Memory B cell (primary cell): ENCODE data around the gene DAND5.

Experiments used
- ATAC-seq: fragments of 150-1000 bp; cut with Tn5 transposase; 2 replicates; pipeline ENCODE4 v1.10.0; 2021; ENCODE audit warnings: low read depth, mild to moderate bottlenecking, moderate library complexity
- DNase-seq, 2 donors: peaks; one replicate each; pipeline ENCODE4 v3.0.0; 2022; ENCODE audit warnings: low spot score in 2 of 2
- H3K27ac Mint-ChIP-seq: one replicate; pipeline ENCODE4 v1.8.0; 2022; ENCODE audit warnings: mild to moderate bottlenecking, moderate library complexity, mixed read lengths
- H3K27me3 Mint-ChIP-seq: one replicate; pipeline ENCODE4 v1.8.0; 2022; ENCODE audit warnings: mixed read lengths
- H3K36me3 Mint-ChIP-seq: one replicate; pipeline ENCODE4 v1.8.0; 2022; ENCODE audit warnings: mild to moderate bottlenecking, mixed read lengths
- H3K4me1 Mint-ChIP-seq: one replicate; pipeline ENCODE4 v1.8.0; 2022; ENCODE audit warnings: mixed read lengths
- H3K4me3 Mint-ChIP-seq: one replicate; pipeline ENCODE4 v1.8.0; 2022; ENCODE audit warnings: mild to moderate bottlenecking, moderate library complexity, mixed read lengths
- H3K9me3 Mint-ChIP-seq: one replicate; pipeline ENCODE4 v1.8.0; 2022; ENCODE audit warnings: mixed read lengths

DAND5 gene, protein sequence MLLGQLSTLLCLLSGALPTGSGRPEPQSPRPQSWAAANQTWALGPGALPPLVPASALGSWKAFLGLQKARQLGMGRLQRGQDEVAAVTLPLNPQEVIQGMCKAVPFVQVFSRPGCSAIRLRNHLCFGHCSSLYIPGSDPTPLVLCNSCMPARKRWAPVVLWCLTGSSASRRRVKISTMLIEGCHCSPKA

GRCh38 chr19:12969292-12969988, at the start of gene DAND5:
DAND5 (plus strand) TSS chr19:12969576; CDS start chr19:12969661, 85 bp downstream.
- ATAC-seq (no peak), DNase-seq (no peak)
- Mint-ChIP-seq H3K27ac (no peak within 1 kb of the TSS), H3K9me3 (no peaks in the 10 kb centered on the region), H3K4me3 (no peak within 1 kb of the TSS), H3K4me1 (peaks cover 7% of the 10 kb centered on the region), H3K36me3 (no peaks in the 10 kb centered on the region), H3K27me3 (peaks cover 2% of the 10 kb centered on the region)

GRCh38 chr19:12921047-12921446, 48.3 kb upstream of the DAND5 start:
- DNase-seq (no peak), ATAC-seq (no peak)
- peaks cover 5% of the 10 kb centered on the region for H3K4me1 Mint-ChIP-seq
- H3K4me3 Mint-ChIP-seq, result no peak overlapping the region
- peaks cover 11% of the 10 kb centered on the region for H3K36me3 Mint-ChIP-seq
- peaks cover 2% of the 10 kb centered on the region for H3K27me3 Mint-ChIP-seq
- H3K9me3 Mint-ChIP-seq, result no peaks in the 10 kb centered on the region
- no peak overlapping the region for H3K27ac Mint-ChIP-seq

DNA sequence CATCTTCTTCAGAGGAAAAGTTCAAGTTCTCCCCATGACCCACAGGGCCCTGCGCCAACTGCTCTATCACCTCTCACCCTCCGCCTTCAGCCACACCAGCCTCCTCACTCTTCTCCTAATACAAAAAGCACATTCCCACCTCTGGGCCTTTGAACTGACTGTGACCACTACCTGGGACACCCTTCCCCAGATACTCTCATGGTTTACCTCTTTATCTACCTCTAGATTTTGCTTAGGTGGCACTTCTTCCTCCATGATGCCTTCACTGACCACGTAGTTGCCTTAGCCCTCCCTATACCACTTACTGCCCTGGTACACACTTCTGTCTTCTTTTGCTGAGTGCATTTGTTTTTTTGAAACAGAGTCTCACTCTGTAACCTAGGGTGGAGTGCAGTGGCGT, 46.4 kb upstream of the DAND5 start:
- H3K27ac Mint-ChIP-seq, result no peak overlapping the region
- H3K4me1 Mint-ChIP-seq, result peaks cover 5% of the 10 kb centered on the region
- ATAC-seq (no peak), DNase-seq (no peak)
- H3K27me3 Mint-ChIP-seq, result no peaks in the 10 kb centered on the region
- H3K36me3 Mint-ChIP-seq, result peaks cover 18% of the 10 kb centered on the region
- H3K9me3 Mint-ChIP-seq, result no peaks in the 10 kb centered on the region
- no peak overlapping the region for H3K4me3 Mint-ChIP-seq

DNA sequence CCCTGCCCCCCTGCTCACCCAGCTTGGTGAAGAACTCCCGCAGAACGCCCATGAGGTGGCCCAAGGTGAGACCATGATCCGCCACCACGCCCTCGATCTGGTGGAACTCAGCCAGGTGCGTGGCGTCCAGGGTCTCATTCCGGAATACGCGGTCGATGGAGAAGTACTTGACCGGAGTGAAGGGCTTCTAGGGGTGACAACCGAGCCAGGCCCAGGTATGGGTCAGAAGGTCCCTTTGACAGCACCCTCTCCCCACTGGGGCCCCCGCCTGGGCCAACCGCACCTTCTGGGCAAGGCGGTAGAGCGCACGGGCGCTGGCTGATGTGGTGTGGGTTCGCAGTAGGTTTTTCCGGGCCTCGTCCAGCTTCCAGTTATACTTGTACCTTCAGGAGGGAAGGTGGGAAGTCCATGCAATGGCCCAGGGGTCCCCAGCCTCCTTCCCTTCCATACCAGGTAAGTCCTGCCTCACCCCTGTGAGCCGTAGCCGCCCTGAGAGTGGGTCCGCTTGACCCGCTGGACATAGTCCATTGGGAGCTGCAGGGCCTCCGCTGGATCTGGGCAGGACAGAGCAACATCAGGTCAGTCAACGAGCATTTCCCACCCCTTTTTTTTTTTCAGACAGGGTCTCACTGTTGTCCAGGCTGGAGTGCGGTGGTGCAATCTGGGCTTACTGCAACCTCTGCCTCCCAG, 44.6 kb upstream of the DAND5 start:
- H3K36me3 Mint-ChIP-seq, result peaks cover 25% of the 10 kb centered on the region
- no peaks in the 10 kb centered on the region for H3K4me1 Mint-ChIP-seq
- no peaks in the 10 kb centered on the region for H3K9me3 Mint-ChIP-seq
- H3K27ac Mint-ChIP-seq, result no peak overlapping the region
- DNase-seq (no peak), ATAC-seq (no peak)
- no peak overlapping the region for H3K4me3 Mint-ChIP-seq
- H3K27me3 Mint-ChIP-seq, result no peaks in the 10 kb centered on the region

GRCh38 chr19:12930002-12930645, 39.3 kb upstream of the DAND5 start:
- DNase-seq (no peak), ATAC-seq (no peak)
- Mint-ChIP-seq H3K27ac (no peak overlapping the region), H3K27me3 (no peaks in the 10 kb centered on the region), H3K4me1 (peaks cover 16% of the 10 kb centered on the region), H3K4me3 (no peak overlapping the region), H3K36me3 (peaks cover 16% of the 10 kb centered on the region), H3K9me3 (no peaks in the 10 kb centered on the region)

DNA sequence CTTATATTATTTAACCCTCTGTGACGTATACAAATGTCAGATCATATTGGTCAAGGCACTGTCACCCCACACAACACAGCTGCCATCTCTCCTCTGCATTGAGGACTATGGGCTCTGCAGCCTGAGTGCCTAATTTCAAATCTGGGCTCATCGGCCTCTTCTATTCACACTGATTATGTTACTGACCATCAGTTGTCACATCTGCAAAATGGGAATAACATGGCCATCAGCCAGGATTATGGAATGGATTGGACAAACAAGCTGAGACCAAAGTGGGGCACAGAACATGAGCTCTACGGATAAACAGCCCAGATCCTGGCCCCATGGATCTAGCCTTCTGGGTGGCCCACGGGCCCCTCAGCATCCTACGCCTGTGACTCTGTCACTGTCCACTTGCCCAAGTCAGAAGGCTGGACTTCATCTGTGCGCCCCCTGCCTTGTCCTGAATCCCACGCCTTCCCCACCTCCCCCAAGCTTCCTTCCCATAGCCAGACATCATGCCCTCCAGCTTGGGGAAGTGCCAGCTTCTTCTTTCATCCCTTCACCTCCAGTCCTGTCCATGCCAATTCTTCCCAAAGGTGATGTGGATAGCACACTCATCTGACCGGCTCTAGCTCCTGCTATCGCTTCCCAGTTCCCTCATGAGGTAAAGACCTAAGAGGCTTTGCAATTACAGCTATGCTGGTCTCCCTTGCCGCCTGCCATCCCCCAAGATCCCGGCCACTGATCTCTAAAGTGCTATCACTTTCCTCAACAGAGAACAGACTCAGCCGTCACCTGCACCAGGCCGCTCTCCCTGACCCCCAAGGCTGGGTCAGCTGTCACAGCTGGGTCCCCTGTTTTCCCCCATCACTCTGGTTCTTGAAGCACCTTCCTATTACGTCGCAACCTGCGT, 36.7 kb upstream of the DAND5 start:
- ATAC-seq, result no peak
- peaks cover 7% of the 10 kb centered on the region for H3K36me3 Mint-ChIP-seq
- peak overlapping the region; percentile 90 for H3K27ac Mint-ChIP-seq
- H3K9me3 Mint-ChIP-seq, result no peaks in the 10 kb centered on the region
- DNase-seq, result no peak
- peak overlapping the region; percentile 97 for H3K4me3 Mint-ChIP-seq
- H3K27me3 Mint-ChIP-seq, result no peaks in the 10 kb centered on the region
- H3K4me1 Mint-ChIP-seq, result peaks cover 25% of the 10 kb centered on the region

GRCh38 chr19:12933287-12934072, 35.9 kb upstream of the DAND5 start, which contains the start of gene FARSA:
FARSA (minus strand) TSS chr19:12933711; CDS start chr19:12933696, 15 bp downstream.
- peaks cover 28% of the 10 kb centered on the region for H3K4me1 Mint-ChIP-seq
- peak; percentile 72 to 75 for DNase-seq
- no peaks in the 10 kb centered on the region for H3K9me3 Mint-ChIP-seq
- peak within 1 kb of the TSS; percentile 90 for H3K27ac Mint-ChIP-seq
- H3K27me3 Mint-ChIP-seq, result no peaks in the 10 kb centered on the region
- peak within 1 kb of the TSS; percentile 97 for H3K4me3 Mint-ChIP-seq
- peaks cover 5% of the 10 kb centered on the region for H3K36me3 Mint-ChIP-seq
- ATAC-seq, result peak; percentile 57

GRCh38 chr19:12935071-12935470, 34.3 kb upstream of the DAND5 start:
- H3K27ac Mint-ChIP-seq, result no peak overlapping the region

GRCh38 chr19:12936582-12936981, 32.8 kb upstream of the DAND5 start:
- Mint-ChIP-seq H3K27ac (no peak overlapping the region), H3K4me1 (peaks cover 41% of the 10 kb centered on the region), H3K36me3 (peaks cover 16% of the 10 kb centered on the region), H3K4me3 (no peak overlapping the region), H3K27me3 (no peaks in the 10 kb centered on the region), H3K9me3 (no peaks in the 10 kb centered on the region)
- ATAC-seq (no peak), DNase-seq (no peak)

More at GRCh38 chr19:12935071-12935470, 34.3 kb upstream of the DAND5 start:
- H3K9me3 Mint-ChIP-seq, result no peaks in the 10 kb centered on the region
- DNase-seq (no peak), ATAC-seq (no peak)
- no peak overlapping the region for H3K4me3 Mint-ChIP-seq
- H3K27me3 Mint-ChIP-seq, result no peaks in the 10 kb centered on the region
- peaks cover 8% of the 10 kb centered on the region for H3K36me3 Mint-ChIP-seq
- peaks cover 35% of the 10 kb centered on the region for H3K4me1 Mint-ChIP-seq

- Mint-ChIP-seq H3K4me3 (peak overlapping the region; percentile 99), H3K4me1 (peaks cover 38% of the 10 kb centered on the region), H3K27me3 (no peaks in the 10 kb centered on the region), H3K36me3 (peaks cover 17% of the 10 kb centered on the region), H3K27ac (peak overlapping the region; percentile 97), H3K9me3 (no peaks in the 10 kb centered on the region)
- ATAC-seq (no peak), DNase-seq (no peak)
These were observed 32.1 kb upstream of the DAND5 start for GRCh38 chr19:12937093-12937926.

- Mint-ChIP-seq H3K9me3 (no peaks in the 10 kb centered on the region), H3K27me3 (no peaks in the 10 kb centered on the region), H3K4me1 (peaks cover 32% of the 10 kb centered on the region), H3K4me3 (peak within 1 kb of the TSS; percentile 99), H3K27ac (peak within 1 kb of the TSS; percentile 97), H3K36me3 (peaks cover 18% of the 10 kb centered on the region)
- DNase-seq (peak; percentile 98), ATAC-seq (peak; percentile 84)
These were observed 31.2 kb upstream of the DAND5 start, which contains the start of gene CALR for GRCh38 chr19:12937927-12938778. CALR (plus strand) TSS chr19:12938609; CDS start chr19:12938680, 71 bp downstream.
